H1 (cell line): ENCODE data around the gene INPP4A. TPM values are rescaled to one million over a fixed set of nuclear protein-coding genes. Genes with fewer than 3 reads are reported as not detected.

Experiments
- CTCF ChIA-PET: fragments of 300-600 bp; sonication (Branson Sonifier 250); formaldehyde crosslinking; loops from one replicate; lab custom pipeline; 2021; ENCODE audit not compliant: partially characterized antibody; lab: Charles Lee
- POLR2A ChIA-PET: fragments of 300-600 bp; sonication (Branson Sonifier 250); formaldehyde crosslinking; loops from one replicate; lab custom pipeline; 2021; ENCODE audit warnings: inconsistent platforms; ENCODE audit not compliant: partially characterized antibody; lab: Charles Lee
- DNase-seq, 2 experiments: peaks; one replicate each; pipeline versions ENCODE4 v3.0.0 to v3.0.0-alpha.2; 2010 to 2022; ENCODE audit warnings: low spot score in 2 of 2, low read depth in 1 of 2, mixed read lengths in 1 of 2
- FAIRE-seq: peaks from 2 replicates; lab custom pipeline; 2011; peaks lifted over from hg19 to GRCh38; lab: Jason Lieb, UNC
- H2AFZ ChIP-seq: 2 replicates; pipeline ENCODE4 v1.8.1; 2012; ENCODE audit warnings: low read length, inconsistent platforms
- H2AK5ac ChIP-seq: 2 replicates; pipeline ENCODE4 v1.6.1; 2013; ENCODE audit warnings: low read depth, low read length
- H2BK120ac ChIP-seq: replicated peaks from 2 replicates; pipeline ENCODE3; 2013; ENCODE audit warnings: low read depth, low read length, inconsistent platforms
- H2BK12ac ChIP-seq: 2 replicates; pipeline ENCODE4 v1.6.1; 2013; ENCODE audit warnings: low read depth, low read length
- H2BK15ac ChIP-seq: 2 replicates; pipeline ENCODE4 v1.6.1; 2013; ENCODE audit warnings: low read length
- H2BK20ac ChIP-seq: 2 replicates; pipeline ENCODE4 v1.6.1; 2013; ENCODE audit warnings: low read length
- H2BK5ac ChIP-seq: 2 replicates; pipeline ENCODE4 v1.6.1; 2013; ENCODE audit warnings: low read depth, low read length
- H3K14ac ChIP-seq: 2 replicates; pipeline ENCODE4 v1.6.1; 2013; ENCODE audit warnings: inconsistent platforms; ENCODE audit not compliant: insufficient read length
- H3K18ac ChIP-seq: 2 replicates; pipeline ENCODE4 v1.6.1; 2013; ENCODE audit warnings: low read length; ENCODE audit errors: extremely low read depth
- H3K23ac ChIP-seq: 2 replicates; pipeline ENCODE4 v1.6.1; 2013; ENCODE audit warnings: inconsistent platforms; ENCODE audit not compliant: insufficient read length
- H3K23me2 ChIP-seq: 2 replicates; pipeline ENCODE4 v1.6.1; 2013; ENCODE audit warnings: low read depth, low read length
- H3K27ac ChIP-seq: 2 replicates; pipeline ENCODE4 v1.6.1; 2011; ENCODE audit warnings: low read depth, low read length, inconsistent platforms
- H3K27me3 ChIP-seq, 4 experiments: replicated peaks in 1 of 4; 1 replicate in 1 of 4; 2 replicates in 3 of 4; pipeline versions ENCODE4 v1.6.1 to v1.8.1; 2011 to 2013; ENCODE audit warnings: low read length in 3 of 4, mild to moderate bottlenecking in 3 of 4, inconsistent platforms in 2 of 4, mixed read lengths in 2 of 4, moderate library complexity in 1 of 4; ENCODE audit not compliant: control insufficient read depth in 3 of 4, insufficient read depth in 3 of 4; ENCODE audit errors: extremely low read depth in 1 of 4
- H3K36me3 ChIP-seq, 4 experiments: 2 replicates each; pipeline versions ENCODE4 v1.6.1 to v1.8.1; 2011 to 2013; ENCODE audit warnings: mild to moderate bottlenecking in 4 of 4, low read length in 3 of 4, moderate library complexity in 2 of 4, control low read depth in 1 of 4, inconsistent platforms in 1 of 4; ENCODE audit not compliant: insufficient read depth in 4 of 4, control insufficient read depth in 2 of 4
- H3K4ac ChIP-seq: replicated peaks from 2 replicates; pipeline ENCODE3; 2013; ENCODE audit warnings: low read length, low read depth, mixed read lengths, inconsistent platforms; ENCODE audit not compliant: insufficient read length
- H3K4me1 ChIP-seq, 4 experiments: replicated peaks in 1 of 4; 1 replicate in 1 of 4; 2 replicates in 3 of 4; pipeline versions ENCODE4 v1.6.1 to v1.8.1; 2011 to 2013; ENCODE audit warnings: low read length in 3 of 4, inconsistent platforms in 2 of 4, mixed read lengths in 1 of 4; ENCODE audit not compliant: insufficient read depth in 4 of 4, control insufficient read depth in 3 of 4
- H3K4me2 ChIP-seq, 2 experiments: 2 replicates each; pipeline versions ENCODE4 v1.6.1 to v1.8.1; 2011 to 2013; ENCODE audit warnings: low read depth in 2 of 2, low read length in 2 of 2, control low read depth in 1 of 2, inconsistent platforms in 1 of 2, mild to moderate bottlenecking in 1 of 2; ENCODE audit not compliant: insufficient read depth in 1 of 2
- H3K4me3 ChIP-seq, 4 experiments: fragments of 200-600, 300-600 bp in 1 of 4; sonication (generic), shearing (Covaris generic), sonication (Bioruptor Twin) in 1 of 4; 2 replicates each; pipeline versions ENCODE4 v1.5.1 to v1.8.1; 2011 to 2016; ENCODE audit warnings: low read length in 4 of 4, low read depth in 3 of 4, control low read depth in 2 of 4, inconsistent platforms in 2 of 4, mild to moderate bottlenecking in 2 of 4, mixed read lengths in 1 of 4, moderate library complexity in 1 of 4; ENCODE audit not compliant: insufficient read depth in 2 of 4; ENCODE audit errors: extremely low read depth in 1 of 4
- H3K56ac ChIP-seq: replicated peaks from 2 replicates; pipeline ENCODE3; 2013; ENCODE audit warnings: low read depth, mild to moderate bottlenecking, mixed read lengths, low read length, inconsistent platforms; ENCODE audit not compliant: insufficient read length
- H3K79me1 ChIP-seq: 2 replicates; pipeline ENCODE4 v1.6.1; 2013; ENCODE audit warnings: low read depth, low read length, control low read depth
- H3K79me2 ChIP-seq, 2 experiments: 2 replicates each; pipeline versions ENCODE4 v1.6.1 to v1.8.1; 2012 to 2013; ENCODE audit warnings: low read length in 2 of 2, mild to moderate bottlenecking in 2 of 2, inconsistent platforms in 1 of 2; ENCODE audit not compliant: insufficient read depth in 2 of 2, control insufficient read depth in 1 of 2
- H3K9ac ChIP-seq, 4 experiments: replicated peaks in 1 of 4; 1 replicate in 1 of 4; 2 replicates in 3 of 4; pipeline versions ENCODE4 v1.6.1 to v1.8.1; 2011 to 2013; ENCODE audit warnings: low read depth in 3 of 4, low read length in 3 of 4, control low read depth in 2 of 4, mild to moderate bottlenecking in 2 of 4, moderate library complexity in 2 of 4, inconsistent platforms in 1 of 4; ENCODE audit errors: extremely low read depth in 1 of 4
- H3K9me3 ChIP-seq, 2 experiments: 2 replicates each; pipeline versions ENCODE4 v1.6.1 to v1.8.1; 2012 to 2013; ENCODE audit warnings: mild to moderate bottlenecking in 2 of 2, moderate library complexity in 2 of 2, control low read depth in 1 of 2, inconsistent platforms in 1 of 2, low read depth in 1 of 2, low read length in 1 of 2, mixed read lengths in 1 of 2; ENCODE audit not compliant: insufficient read depth in 2 of 2
- H4K20me1 ChIP-seq, 2 experiments: replicated peaks in 1 of 2; 2 replicates each; pipeline versions ENCODE3 to v1.8.1; 2011 to 2013; ENCODE audit warnings: inconsistent platforms in 2 of 2, low read length in 2 of 2, mild to moderate bottlenecking in 1 of 2; ENCODE audit not compliant: insufficient read depth in 2 of 2, control insufficient read depth in 1 of 2
- H4K5ac ChIP-seq: 2 replicates; pipeline ENCODE4 v1.6.1; 2013; ENCODE audit warnings: low read length, low read depth, mixed read lengths, inconsistent platforms; ENCODE audit not compliant: insufficient read length
- H4K8ac ChIP-seq: 2 replicates; pipeline ENCODE4 v1.8.0; 2013; ENCODE audit warnings: mild to moderate bottlenecking, moderate library complexity, low read length, inconsistent platforms; ENCODE audit not compliant: insufficient read depth; ENCODE audit errors: extremely low read depth
- H4K91ac ChIP-seq: replicated peaks from 2 replicates; pipeline ENCODE3; 2013; ENCODE audit warnings: low read length, mixed read lengths, inconsistent platforms; ENCODE audit not compliant: insufficient read length
- EGR1 ChIP-seq: IDR thresholded peaks from 2 replicates; pipeline ENCODE4 v1.6.1; 2011; ENCODE audit warnings: low read depth, low read length, borderline replicate concordance
- GTF2F1 ChIP-seq: IDR thresholded peaks from 2 replicates; pipeline ENCODE4 v1.6.1; 2012; ENCODE audit warnings: low read depth, low read length, improper control_type of control experiment, borderline replicate concordance
- NANOG ChIP-seq: IDR thresholded peaks from 2 replicates; pipeline ENCODE4 v1.6.1; 2011; ENCODE audit warnings: low read length, low read depth, mild to moderate bottlenecking, inconsistent platforms; ENCODE audit not compliant: insufficient read depth, poor library complexity, severe bottlenecking
- POLR2A ChIP-seq, 2 experiments: IDR thresholded peaks; 1 replicate in 1 of 2; 2 replicates in 1 of 2; pipeline ENCODE4 v1.6.1; 2011; ENCODE audit warnings: low read depth in 2 of 2, low read length in 2 of 2, mild to moderate bottlenecking in 2 of 2; ENCODE audit errors: control extremely low read depth in 1 of 2
- POU5F1 ChIP-seq: IDR thresholded peaks from 2 replicates; pipeline ENCODE4 v1.6.1; 2011; ENCODE audit warnings: low read depth, mild to moderate bottlenecking, low read length, moderate library complexity
- RXRA ChIP-seq: IDR thresholded peaks from 2 replicates; pipeline ENCODE4 v1.6.1; 2011; ENCODE audit warnings: low read depth, mild to moderate bottlenecking, low read length, moderate library complexity; ENCODE audit not compliant: insufficient read depth
- SP1 ChIP-seq: IDR thresholded peaks from 2 replicates; pipeline ENCODE4 v1.6.1; 2011; ENCODE audit warnings: low read depth, low read length
- TBP ChIP-seq: IDR thresholded peaks from 2 replicates; pipeline ENCODE4 v1.6.1; 2011; ENCODE audit warnings: low read depth, low read length, improper control_type of control experiment
- YY1 ChIP-seq: IDR thresholded peaks from 2 replicates; pipeline ENCODE4 v1.6.1; 2011; ENCODE audit warnings: low read depth, mild to moderate bottlenecking, low read length
- WGBS, 2 experiments: shearing (Covaris generic) in 1 of 2; methylation state at CpG; one replicate each; pipeline versions ENCODE4 v1.1.6 to v1.1.7; 2013 to 2015; ENCODE audit warnings: low lambda C conversion rate in 2 of 2, mixed read lengths in 2 of 2, inconsistent platforms in 1 of 2, low coverage in 1 of 2, missing lambda C conversion rate in 1 of 2; ENCODE audit not compliant: insufficient replicate concordance in 2 of 2, insufficient coverage in 1 of 2, insufficient read length in 1 of 2; ENCODE audit errors: extremely low coverage in 1 of 2, missing lambda C conversion rate in 1 of 2; 5-methylcytosine and 5-hydroxymethylcytosine counted together
- polyA plus RNA-seq, 7 experiments: library from polyadenylated mRNA; depleted of rRNA in 3 of 7; stranded (reverse) in 5 of 7; unstranded in 2 of 7; fragments of >200 nt in 5 of 7; fragments of 200-250 nt in 2 of 7; gene quantifications; 1 replicate in 5 of 7; 2 replicates in 1 of 7; 4 replicates in 1 of 7; pipeline versions ENCODE4 v1.2.1 to v1.2.3, GENCODE V29; 2011 to 2013; ENCODE audit warnings: missing spikeins in 2 of 7, mixed read lengths in 2 of 7
- total RNA-seq: library from RNA; stranded (reverse); fragmentation: NEBNext Ultra II Directional; extraction: Animal tissue kit (Norgen Biotek cat#: 25700); gene quantifications from 2 replicates; pipeline ENCODE4 v1.2.1, GENCODE V29; 2021
- TF ChIP-seq, protein P1 (sequence below): IDR thresholded peaks from 2 replicates; pipeline ENCODE4 v1.6.1; 2012; ENCODE audit warnings: inconsistent platforms

Gene INPP4A
- total and polyA plus RNA-seq, 2 of the 8 experiments (the other 6 are each of a cell fraction or from before 2014, with no cell fraction given), result 25.6 to 34.3 TPM

GRCh38 chr2:98637401-98638147, 192.9 kb downstream of the INPP4A start:
- no peak overlapping the region for H3K14ac ChIP-seq
- no peaks in the 10 kb centered on the region for H3K79me1 ChIP-seq
- WGBS, 2 experiments, result 86% methylated on average over 10 of the region's 10 CpGs; no CpG with 5 or more reads in 1 of the 2 experiments
- no peak overlapping the region for H2AFZ ChIP-seq
- no peak overlapping the region for H4K8ac ChIP-seq
- H2AK5ac ChIP-seq, result no peak overlapping the region
- H3K4me3 ChIP-seq, result no peak overlapping the region
- H3K18ac ChIP-seq, result no peak overlapping the region
- no peak overlapping the region for H2BK120ac ChIP-seq
- no peak overlapping the region for H2BK12ac ChIP-seq
- H3K36me3 ChIP-seq, result no peaks in the 10 kb centered on the region
- no peaks in the 10 kb centered on the region for H3K9me3 ChIP-seq
- DNase-seq (no peak), FAIRE-seq (no peak)
- H3K27ac ChIP-seq, result no peak overlapping the region
- H4K20me1 ChIP-seq, result no peaks in the 10 kb centered on the region
- CTCF ChIA-PET, result no interaction called here
- H3K23ac ChIP-seq, result no peak overlapping the region
- no peak overlapping the region for H3K4me2 ChIP-seq
- no peak overlapping the region for H3K56ac ChIP-seq
- H2BK15ac ChIP-seq, result no peak overlapping the region
- POLR2A ChIA-PET, result no interaction called here
- H2BK20ac ChIP-seq, result no peak overlapping the region
- no peaks in the 10 kb centered on the region for H3K23me2 ChIP-seq
- H3K27me3 ChIP-seq, result no peaks in the 10 kb centered on the region; a peak in 1 of 7 replicates
- H3K9ac ChIP-seq, result no peak overlapping the region
- H3K4ac ChIP-seq, result no peak overlapping the region
- no peak overlapping the region for H2BK5ac ChIP-seq
- H3K4me1 ChIP-seq, result peaks cover 0 to 7% (median 1%) of the 10 kb centered on the region in 4 experiments; a peak in 3 of 7 replicates
- H4K91ac ChIP-seq, result no peak overlapping the region
- H4K5ac ChIP-seq, result no peak overlapping the region
- no peaks in the 10 kb centered on the region for H3K79me2 ChIP-seq
- TF ChIP-seq YY1, result no peak
- TF ChIP-seq TBP, result no peak
- TF ChIP-seq SP1, result no peak
- TF ChIP-seq NANOG, result no peak
- no peak for TF ChIP-seq POLR2A (IDR thresholded peaks at IDR 0.05; ENCODE audit: control extremely low read depth in 1 of 2, low read depth in 2 of 2, low read length in 2 of 2)
- no peak for TF ChIP-seq GTF2F1
- no peak for TF ChIP-seq EGR1
- TF ChIP-seq, protein P1, sequence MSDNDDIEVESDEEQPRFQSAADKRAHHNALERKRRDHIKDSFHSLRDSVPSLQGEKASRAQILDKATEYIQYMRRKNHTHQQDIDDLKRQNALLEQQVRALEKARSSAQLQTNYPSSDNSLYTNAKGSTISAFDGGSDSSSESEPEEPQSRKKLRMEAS, result no peak
- TF ChIP-seq RXRA, result no peak
- TF ChIP-seq POU5F1, result no peak
